Lower leg skin (tissue), 4 donors: Measurements from ENCODE around the gene RBM3. TPM values are rescaled to one million over a fixed set of nuclear protein-coding genes. Genes with fewer than 3 reads are reported as not detected.
"Not testable (repeated sequence)": the region's sequence is repeated elsewhere in the genome, so short reads cannot be mapped to it uniquely, and the experiment has no call there.

ENCODE experiments used
- DNase-seq, 2 donors: peaks; one replicate each; pipeline ENCODE4 v3.0.0-alpha.2; 2019; ENCODE audit warnings: low spot score in 2 of 2
- H3K4me3 ChIP-seq: fragments of 200-600 bp; sonication (generic); 2 replicates; pipeline ENCODE4 v1.5.1; 2017; ENCODE audit warnings: mild to moderate bottlenecking, low read depth; ENCODE audit not compliant: poor library complexity, severe bottlenecking
- POLR2A ChIP-seq, 2 donors: fragments of 450-650 bp; IDR thresholded peaks; one replicate each; pipeline ENCODE4 v1.6.1; 2016 to 2017; ENCODE audit warnings: antibody characterized with exemption in 2 of 2, mild to moderate bottlenecking in 1 of 2, moderate library complexity in 1 of 2
- WGBS, 2 donors: methylation state at CpG; one replicate each; pipeline ENCODE4 v1.1.5; 2018; 5-methylcytosine and 5-hydroxymethylcytosine counted together
- intact Hi-C: fragments of 100-400 bp; cut with DNase I; formaldehyde crosslinking; loops from one replicate; pipeline ENCODE4 v1.15.0; 2023; ENCODE audit warnings: low total_unique reads
- total RNA-seq, 4 donors: library from RNA; depleted of rRNA; stranded (reverse); fragments of >200 nt; gene quantifications; one replicate each; pipeline ENCODE4 v1.1.0, GENCODE V29; 2016
- TF ChIP-seq, protein P1 (sequence below), 3 donors: fragments of 450-650 bp; IDR thresholded peaks; one replicate each; pipeline ENCODE4 v1.5.1; 2016; ENCODE audit warnings: antibody characterized with exemption in 3 of 3, mild to moderate bottlenecking in 3 of 3, moderate library complexity in 2 of 3

RBM3 gene
- total RNA-seq = 100 to 1,000 TPM; 162 to 207 (median 198) TPM

DNA sequence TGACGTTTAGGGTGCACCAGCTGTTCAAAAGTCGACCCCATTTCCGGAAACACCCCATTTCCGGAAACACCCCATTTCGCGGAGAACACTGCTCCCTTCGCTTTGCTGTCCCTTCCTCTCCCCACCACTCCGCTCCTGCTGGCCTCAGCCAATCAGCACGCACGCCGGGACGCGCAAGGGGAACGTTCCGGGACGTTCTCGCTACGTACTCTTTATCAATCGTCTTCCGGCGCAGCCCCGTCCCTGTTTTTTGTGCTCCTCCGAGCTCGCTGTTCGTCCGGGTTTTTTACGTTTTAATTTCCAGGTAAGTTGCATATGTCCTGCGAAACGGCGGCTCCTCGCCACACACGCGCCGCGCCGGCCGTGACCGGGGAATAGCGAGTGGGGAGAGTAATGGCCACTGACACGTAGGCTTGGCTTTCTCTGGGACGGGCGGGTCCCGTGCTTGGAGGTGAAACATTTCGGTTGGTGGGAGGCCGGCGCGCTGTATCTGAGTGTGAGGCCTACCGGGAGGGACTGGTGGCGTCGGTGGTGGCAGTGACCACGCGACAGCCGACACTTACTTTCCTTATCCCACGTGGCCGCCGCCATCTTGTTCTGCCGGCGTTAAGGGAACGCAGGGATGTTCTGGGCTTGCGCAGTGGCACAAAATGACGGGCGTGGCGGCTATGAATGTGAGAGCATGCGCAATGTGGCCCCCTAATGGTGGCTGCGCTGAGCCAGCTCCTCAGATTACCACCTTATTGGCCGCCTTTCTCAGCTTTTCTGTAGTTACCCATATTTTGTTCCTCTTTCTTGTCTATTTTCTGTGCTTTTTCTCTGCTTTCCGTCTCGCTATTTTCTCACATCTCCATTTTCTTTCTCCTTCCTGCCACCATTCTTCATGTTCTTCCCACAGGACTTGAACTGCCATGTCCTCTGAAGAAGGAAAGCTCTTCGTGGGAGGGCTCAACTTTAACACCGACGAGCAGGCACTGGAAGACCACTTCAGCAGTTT lies at the start of gene RBM3:
Gene RBM3, plus strand, starts transcription at position 215 of the 997 bp plus-strand sequence. Its CDS starts 697 bp downstream, at position 912.
- TF ChIP-seq, protein P1, sequence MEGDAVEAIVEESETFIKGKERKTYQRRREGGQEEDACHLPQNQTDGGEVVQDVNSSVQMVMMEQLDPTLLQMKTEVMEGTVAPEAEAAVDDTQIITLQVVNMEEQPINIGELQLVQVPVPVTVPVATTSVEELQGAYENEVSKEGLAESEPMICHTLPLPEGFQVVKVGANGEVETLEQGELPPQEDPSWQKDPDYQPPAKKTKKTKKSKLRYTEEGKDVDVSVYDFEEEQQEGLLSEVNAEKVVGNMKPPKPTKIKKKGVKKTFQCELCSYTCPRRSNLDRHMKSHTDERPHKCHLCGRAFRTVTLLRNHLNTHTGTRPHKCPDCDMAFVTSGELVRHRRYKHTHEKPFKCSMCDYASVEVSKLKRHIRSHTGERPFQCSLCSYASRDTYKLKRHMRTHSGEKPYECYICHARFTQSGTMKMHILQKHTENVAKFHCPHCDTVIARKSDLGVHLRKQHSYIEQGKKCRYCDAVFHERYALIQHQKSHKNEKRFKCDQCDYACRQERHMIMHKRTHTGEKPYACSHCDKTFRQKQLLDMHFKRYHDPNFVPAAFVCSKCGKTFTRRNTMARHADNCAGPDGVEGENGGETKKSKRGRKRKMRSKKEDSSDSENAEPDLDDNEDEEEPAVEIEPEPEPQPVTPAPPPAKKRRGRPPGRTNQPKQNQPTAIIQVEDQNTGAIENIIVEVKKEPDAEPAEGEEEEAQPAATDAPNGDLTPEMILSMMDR (IDR thresholded peaks at IDR 0.05) = no peak
- peak in 1 of 2 donors; percentile 58 for TF ChIP-seq POLR2A (IDR thresholded peaks at IDR 0.05)
- DNase-seq = peak; percentile 91 to 98
- H3K4me3 ChIP-seq = peak within 1 kb of the TSS; percentile 42
- WGBS, 2 donors = 1 to 49% methylated on average over 63 to 71 of the region's 71 CpGs
- intact Hi-C loops = no loop called here

DNA sequence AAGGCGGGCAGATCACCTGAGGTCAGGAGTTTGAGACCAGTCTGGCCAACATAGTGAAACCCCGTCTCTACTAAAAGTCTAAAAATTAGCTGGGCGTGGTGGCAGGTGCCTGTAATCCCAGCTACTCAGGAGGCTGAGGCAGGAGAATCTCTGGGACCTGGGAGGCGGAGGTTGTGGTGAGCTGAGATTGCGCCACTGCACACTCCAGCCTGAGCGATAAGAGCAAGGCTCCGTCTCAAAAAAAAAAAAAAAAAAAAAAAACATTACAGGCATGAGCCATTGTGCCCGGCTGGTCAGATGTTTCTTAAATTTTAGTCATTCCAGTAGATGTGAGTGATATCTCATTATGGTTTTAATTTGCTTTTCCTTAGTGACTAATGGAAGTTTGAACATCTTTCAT lies 48.4 kb upstream of the RBM3 start:
- intact Hi-C loops, H3K4me3 ChIP-seq, DNase-seq: not testable (repeated sequence)
- WGBS, 2 donors = 91% methylated on average over 8 of the region's 8 CpGs

- intact Hi-C loops = no loop called here
- H3K4me3 ChIP-seq = no peak overlapping the region
- WGBS, 2 donors = 55 to 73% methylated on average over 3 of the region's 3 CpGs
- no peak for DNase-seq
- TF ChIP-seq, protein P1 (IDR thresholded peaks at IDR 0.05) = no peak
Observed at GRCh38 chrX:48530736-48531135, 43.5 kb upstream of the RBM3 start.

GRCh38 chrX:48531358-48531959 lies 42.8 kb upstream of the RBM3 start:
- H3K4me3 ChIP-seq = no peak overlapping the region
- WGBS, 2 donors = 37 to 45% methylated on average over 4 to 5 of the region's 5 CpGs
- TF ChIP-seq, protein P1 (IDR thresholded peaks at IDR 0.05) = no peak
- TF ChIP-seq POLR2A (IDR thresholded peaks at IDR 0.05) = no peak
- DNase-seq = peak in 1 of 2 donors; percentile 31
- intact Hi-C loops = no loop called here

GRCh38 chrX:48532161-48532560 lies 42.1 kb upstream of the RBM3 start:
- WGBS, 2 donors = 46 to 74% methylated on average over 1 of the region's 1 CpG
- no peak overlapping the region for H3K4me3 ChIP-seq
- no peak for DNase-seq
- intact Hi-C loops = no loop called here
- TF ChIP-seq POLR2A (IDR thresholded peaks at IDR 0.05) = no peak
- TF ChIP-seq, protein P1 (IDR thresholded peaks at IDR 0.05) = no peak

DNA sequence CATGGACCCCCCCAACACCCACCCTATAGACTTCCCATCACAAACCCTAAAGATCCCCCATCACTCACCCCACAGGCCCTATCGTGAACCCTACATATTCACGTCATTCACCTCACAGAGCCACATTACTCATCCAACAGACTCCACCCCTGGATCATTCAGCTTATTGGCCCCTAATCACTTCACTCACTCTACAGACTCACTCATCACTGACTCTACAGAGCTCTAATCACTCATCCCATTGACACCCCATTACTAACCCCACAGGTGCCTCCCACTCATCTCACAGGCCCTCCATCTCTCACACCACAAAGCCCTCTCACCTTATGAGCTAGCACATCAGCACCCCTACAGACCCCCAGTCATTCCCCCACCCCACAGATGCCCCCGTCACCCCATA lies 41.1 kb upstream of the RBM3 start:
- DNase-seq = no peak
- intact Hi-C loops = no loop called here
- 69 to 83% methylated on average over 3 of the region's 3 CpGs for WGBS, 2 donors
- TF ChIP-seq POLR2A (IDR thresholded peaks at IDR 0.05) = no peak
- TF ChIP-seq, protein P1 (IDR thresholded peaks at IDR 0.05) = no peak
- H3K4me3 ChIP-seq = no peak overlapping the region
